ENCODE results near the gene SMIM20. TPM values are rescaled to one million over a fixed set of nuclear protein-coding genes. Genes with fewer than 3 reads are reported as not detected.

SMIM20 gene
- total and polyA plus RNA-seq, 9 of the 15 experiments (the other 6 are each of a cell fraction or from before 2014, with no cell fraction given): 25.1 to 51.0 (median 38.9) TPM

- TF ChIP-seq ZNF584 (CRISPR knock-in tag; IDR thresholded peaks at IDR 0.05; ENCODE audit: low read depth): no peak
- TF ChIP-seq KDM1A (IDR thresholded peaks at IDR 0.05): peak; percentile 43 to 50; a peak in 1 of 4 replicates
- TF ChIP-seq PKNOX1 (IDR thresholded peaks at IDR 0.05): peak; percentile 24; the same call in 1 of the 2 replicates
- TF ChIP-seq RCOR1 (IDR thresholded peaks at IDR 0.05; ENCODE audit: borderline replicate concordance in 1 of 2, low read depth in 2 of 2, low read length in 2 of 2): peak in 1 of 2 experiments; percentile 48; a peak in 1 of 4 replicates
- peak; percentile 90 for TF ChIP-seq MAFF (IDR thresholded peaks at IDR 0.05; ENCODE audit: low read length)
- TF ChIP-seq JUND (IDR thresholded peaks at IDR 0.05; ENCODE audit: borderline replicate concordance, low read depth, low read length): peak; percentile 66; the same call in 1 of the 2 replicates
- peak; percentile 68; the same call in 1 of the 3 replicates for TF ChIP-seq JUND (tag; IDR thresholded peaks at IDR 0.05; ENCODE audit: borderline replicate concordance, low read depth, low read length)
- no peak for TF ChIP-seq ZFP36 (IDR thresholded peaks at IDR 0.05; ENCODE audit: low read depth, low read length, partially characterized antibody)
- TF ChIP-seq THRAP3 (IDR thresholded peaks at IDR 0.05; ENCODE audit: borderline replicate concordance): no peak
- peak; percentile 44 for TF ChIP-seq ZNF592 (IDR thresholded peaks at IDR 0.05)
- TF ChIP-seq C11orf30 (IDR thresholded peaks at IDR 0.05; ENCODE audit: low read depth): peak; percentile 93
- TF ChIP-seq IRF2 (CRISPR knock-in tag; IDR thresholded peaks at IDR 0.05): no peak
- TF ChIP-seq NFE2 (IDR thresholded peaks at IDR 0.05; ENCODE audit: low read depth): peak; percentile 98
- 0 out of 2 replicates have a peak, but pooled peaks have one; percentile 19 for TF ChIP-seq MYC (IDR thresholded peaks at IDR 0.05; ENCODE audit: low read depth, low read length)
- no peak for TF ChIP-seq MYC (CRISPR knock-in tag; IDR thresholded peaks at IDR 0.05; ENCODE audit: borderline replicate concordance, low read depth)
- peak; percentile 83 for TF ChIP-seq BACH1 (tag; IDR thresholded peaks at IDR 0.05)
- no peak for TF ChIP-seq NONO (IDR thresholded peaks at IDR 0.05; ENCODE audit: low read depth in 2 of 2, low read length in 1 of 2)
- 0 out of 2 replicates have a peak, but pooled peaks have one; percentile 30 for TF ChIP-seq ESRRA (IDR thresholded peaks at IDR 0.05; ENCODE audit: borderline replicate concordance, low read depth)
- peak; percentile 89 for TF ChIP-seq NFE2L1 (tag; IDR thresholded peaks at IDR 0.05; ENCODE audit: borderline replicate concordance, low read depth)
These were observed 5.7 kb downstream of the SMIM20 start (continued) for GRCh38 chr4:25919676-25920075.
